HUES6 (cell line): ENCODE measurements around the gene KPNA2.
"Not testable (repeated sequence)": the region's sequence is repeated elsewhere in the genome, so short reads cannot be mapped to it uniquely, and the experiment has no call there.

Experiments used
- H3K27ac ChIP-seq: 2 replicates; pipeline ENCODE4 v1.7.0; 2013; ENCODE audit warnings: low read depth, mild to moderate bottlenecking, low read length, inconsistent platforms
- H3K27me3 ChIP-seq: 2 replicates; pipeline ENCODE4 v1.6.1; 2013; ENCODE audit warnings: low read length; ENCODE audit not compliant: control insufficient read depth, insufficient read depth
- H3K36me3 ChIP-seq: 2 replicates; pipeline ENCODE4 v1.6.1; 2013; ENCODE audit warnings: low read length; ENCODE audit not compliant: control insufficient read depth, insufficient read depth
- H3K4me1 ChIP-seq: 2 replicates; pipeline ENCODE4 v1.6.1; 2013; ENCODE audit warnings: low read length; ENCODE audit not compliant: control insufficient read depth, insufficient read depth
- H3K4me3 ChIP-seq: 2 replicates; pipeline ENCODE4 v1.5.1; 2013; ENCODE audit warnings: low read depth, low read length
- H3K9ac ChIP-seq: one replicate; pipeline ENCODE4 v1.6.1; 2013; ENCODE audit warnings: mild to moderate bottlenecking, low read length
- H3K9me3 ChIP-seq: 2 replicates; pipeline ENCODE4 v1.6.1; 2013; ENCODE audit warnings: low read depth, low read length; ENCODE audit not compliant: control insufficient read depth, insufficient read depth

KPNA2 gene

DNA sequence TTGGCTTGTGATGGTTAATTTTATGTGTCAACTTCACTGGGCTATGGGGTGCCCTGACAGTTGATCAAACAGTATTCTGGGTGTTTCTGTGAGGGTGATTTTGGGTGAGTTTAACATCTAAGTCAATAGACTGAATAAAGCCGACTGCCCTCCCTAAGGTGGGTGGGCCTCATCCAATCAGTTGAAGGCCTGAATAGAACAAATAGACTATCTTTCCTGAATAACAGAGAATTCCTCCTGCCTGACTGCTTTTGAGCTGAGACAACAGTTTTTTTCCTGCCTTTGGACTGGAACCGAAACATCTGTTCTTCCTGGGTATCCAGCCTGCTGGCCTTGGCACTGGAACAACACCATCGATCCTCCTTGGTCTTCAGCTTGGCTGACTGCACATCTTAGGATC, 33.0 kb downstream of the KPNA2 start:
- not testable (repeated sequence) for H3K9me3 ChIP-seq, H3K4me3 ChIP-seq

DNA sequence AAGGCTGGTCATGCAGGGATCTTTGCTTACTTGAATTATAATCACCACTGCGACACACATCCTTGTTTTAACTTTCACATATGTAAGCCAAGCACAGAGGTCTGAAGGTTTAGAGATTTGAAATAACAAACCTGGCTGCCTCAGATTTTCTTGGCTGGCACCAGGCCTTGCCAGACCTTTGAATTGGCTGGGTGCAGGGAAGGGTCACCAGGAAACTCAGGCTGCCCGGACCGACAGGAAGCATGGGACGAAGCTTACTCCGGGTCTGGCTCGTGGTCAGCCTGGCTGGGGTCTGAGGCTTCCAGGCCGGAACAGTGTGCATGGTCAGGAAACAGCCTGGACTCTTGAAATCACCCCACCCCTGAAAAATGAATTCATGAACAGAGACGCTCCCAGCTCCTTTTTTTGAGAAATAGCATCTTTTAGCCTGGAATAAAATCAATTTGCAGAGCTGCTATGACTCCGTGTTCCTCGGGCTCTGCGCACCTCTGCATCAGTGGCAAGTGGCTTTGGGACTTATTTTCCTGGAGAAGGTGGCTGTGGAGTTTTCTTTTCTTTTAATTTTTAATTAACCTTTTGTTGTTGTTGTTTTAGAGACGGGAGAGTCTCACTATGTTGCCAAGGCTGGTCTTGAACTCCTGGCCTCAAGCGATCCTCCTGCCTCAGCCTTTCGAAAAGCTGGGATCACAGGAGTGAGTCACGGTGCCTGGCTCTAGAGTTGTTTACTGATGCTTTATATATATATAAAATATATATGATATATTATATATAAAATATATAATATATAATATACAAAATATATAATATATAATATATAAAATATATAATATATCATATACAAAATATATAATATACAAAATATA, 35.3 kb downstream of the KPNA2 start:
- H3K9ac ChIP-seq, H3K4me1 ChIP-seq, H3K9me3 ChIP-seq, H3K4me3 ChIP-seq, H3K36me3 ChIP-seq, H3K27ac ChIP-seq, H3K27me3 ChIP-seq: not testable (repeated sequence)

More for the DNA sequence above, 33.0 kb downstream of the KPNA2 start:
- H3K9ac ChIP-seq, H3K27me3 ChIP-seq, H3K36me3 ChIP-seq, H3K4me1 ChIP-seq, H3K27ac ChIP-seq: not testable (repeated sequence)

DNA sequence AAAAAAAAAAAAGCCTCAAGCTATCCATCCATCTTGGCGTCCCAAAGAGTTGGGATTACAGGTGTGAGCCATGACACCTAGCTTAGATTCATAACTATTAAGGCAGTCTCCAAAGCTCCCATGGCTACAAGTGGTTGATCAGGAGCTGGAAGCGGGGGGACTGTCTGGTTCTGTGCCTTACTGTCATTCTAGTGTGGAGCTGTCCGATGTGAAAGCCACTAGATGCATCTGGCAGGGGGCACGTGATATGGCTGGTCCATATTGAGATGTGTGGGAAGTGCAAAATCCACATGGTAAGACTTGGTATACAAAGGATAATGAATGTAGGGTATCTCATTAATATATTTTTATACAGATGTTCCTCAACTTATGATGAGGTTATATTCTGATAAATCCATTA, 38.7 kb downstream of the KPNA2 start:
- Histone ChIP-seq H3K4me1 (no peaks in the 10 kb centered on the region), H3K9me3 (no peaks in the 10 kb centered on the region), H3K9ac (no peak overlapping the region), H3K36me3 (no peaks in the 10 kb centered on the region), H3K27me3 (no peaks in the 10 kb centered on the region), H3K4me3 (no peak overlapping the region), H3K27ac (no peak overlapping the region)

DNA sequence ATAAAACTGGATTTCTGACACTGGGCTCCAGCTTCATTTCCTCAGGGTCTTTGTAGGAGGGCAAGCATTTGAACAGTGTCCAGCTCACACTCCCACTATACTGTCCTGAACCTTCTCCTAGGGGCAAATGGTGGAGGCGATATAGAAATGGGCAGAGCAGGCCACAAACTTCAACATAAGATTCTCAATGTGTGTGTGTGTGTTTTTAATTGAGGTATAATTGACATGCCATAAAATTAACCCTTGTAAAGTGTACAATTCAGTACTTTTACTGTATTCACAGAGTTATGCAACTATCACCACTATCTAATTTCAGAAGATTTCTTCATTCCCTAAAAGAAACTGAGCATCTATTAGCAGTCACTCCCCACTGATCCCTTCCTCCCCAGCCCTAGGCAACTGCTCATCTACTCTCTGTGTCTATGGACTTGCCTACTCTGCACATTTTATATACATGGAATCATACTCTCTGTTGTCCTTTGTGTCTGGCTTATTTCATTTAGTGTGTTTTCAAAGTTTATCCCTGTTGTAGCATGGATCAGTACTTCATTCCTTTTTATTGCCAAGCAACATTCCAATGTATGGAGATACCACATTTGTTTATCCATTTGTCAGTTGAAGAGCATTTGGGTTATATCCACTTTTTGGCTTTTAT, 40.5 kb downstream of the KPNA2 start:
- not testable (repeated sequence) for H3K9ac ChIP-seq, H3K36me3 ChIP-seq, H3K9me3 ChIP-seq, H3K4me1 ChIP-seq, H3K27ac ChIP-seq, H3K4me3 ChIP-seq, H3K27me3 ChIP-seq

DNA sequence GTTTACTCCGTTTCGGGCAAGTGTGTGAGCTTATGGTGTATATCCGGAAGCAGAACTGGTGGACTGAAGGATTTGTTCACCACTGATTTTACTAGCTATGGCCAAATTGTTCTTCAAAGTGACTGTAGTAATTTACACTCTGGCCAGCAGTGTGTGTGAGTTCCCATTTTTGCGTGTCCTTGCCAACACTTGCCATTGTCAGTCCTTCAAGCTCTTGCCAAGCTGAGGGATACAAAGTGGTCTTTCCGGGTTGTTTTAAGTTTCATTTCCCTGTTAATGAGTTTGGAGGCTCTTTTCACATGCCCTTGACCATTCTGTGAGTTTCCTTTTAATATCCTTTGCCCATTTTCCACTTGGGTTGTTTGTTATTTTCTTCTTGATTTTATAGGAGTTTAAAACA, 42.0 kb downstream of the KPNA2 start:
- H3K36me3 ChIP-seq, H3K9me3 ChIP-seq, H3K4me3 ChIP-seq, H3K9ac ChIP-seq, H3K27me3 ChIP-seq, H3K4me1 ChIP-seq, H3K27ac ChIP-seq: not testable (repeated sequence)

DNA sequence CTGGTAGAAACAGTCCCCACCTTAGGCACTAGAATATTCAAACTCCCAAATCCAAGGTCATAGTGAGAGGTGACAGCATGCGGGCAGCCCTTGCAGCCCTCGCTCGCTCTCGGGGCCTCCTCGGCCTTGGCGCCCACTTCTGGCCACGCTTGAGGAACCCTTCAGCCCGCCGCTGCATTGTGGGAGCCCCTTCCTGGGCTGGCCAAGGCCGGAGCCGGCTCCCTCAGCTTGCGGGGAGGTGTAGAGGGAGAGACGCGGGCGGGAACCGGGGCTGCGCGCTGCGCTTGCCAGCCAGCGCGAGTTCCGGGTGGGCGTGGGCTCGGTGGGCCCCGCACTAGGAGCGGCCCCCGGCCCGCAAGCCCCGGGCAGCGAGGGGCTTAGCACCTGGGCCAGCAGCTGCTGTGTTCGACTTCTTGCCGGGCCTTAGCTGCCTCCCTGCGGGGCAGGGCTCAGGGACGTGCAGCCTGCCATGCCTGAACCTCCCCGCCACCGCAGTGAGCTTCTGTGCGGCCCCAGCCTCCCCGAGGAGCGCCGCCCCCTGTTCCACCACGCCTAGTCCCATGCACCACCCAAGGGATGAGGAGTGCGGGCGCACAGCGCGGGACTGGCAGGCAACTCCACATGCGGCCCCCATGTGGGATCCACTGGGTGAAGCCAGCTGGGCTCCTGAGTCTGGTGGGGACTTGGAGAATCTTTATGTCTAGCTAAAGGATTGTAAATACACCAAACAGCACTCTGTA, 45.0 kb downstream of the KPNA2 start:
- Histone ChIP-seq H3K9me3 (0 out of 2 replicates have a peak, but pooled peaks cover 2% of the 10 kb centered on the region), H3K4me3 (no peak overlapping the region), H3K9ac (no peak overlapping the region), H3K4me1 (peaks cover 2% of the 10 kb centered on the region), H3K27me3 (no peaks in the 10 kb centered on the region), H3K27ac (no peak overlapping the region), H3K36me3 (no peaks in the 10 kb centered on the region)

DNA sequence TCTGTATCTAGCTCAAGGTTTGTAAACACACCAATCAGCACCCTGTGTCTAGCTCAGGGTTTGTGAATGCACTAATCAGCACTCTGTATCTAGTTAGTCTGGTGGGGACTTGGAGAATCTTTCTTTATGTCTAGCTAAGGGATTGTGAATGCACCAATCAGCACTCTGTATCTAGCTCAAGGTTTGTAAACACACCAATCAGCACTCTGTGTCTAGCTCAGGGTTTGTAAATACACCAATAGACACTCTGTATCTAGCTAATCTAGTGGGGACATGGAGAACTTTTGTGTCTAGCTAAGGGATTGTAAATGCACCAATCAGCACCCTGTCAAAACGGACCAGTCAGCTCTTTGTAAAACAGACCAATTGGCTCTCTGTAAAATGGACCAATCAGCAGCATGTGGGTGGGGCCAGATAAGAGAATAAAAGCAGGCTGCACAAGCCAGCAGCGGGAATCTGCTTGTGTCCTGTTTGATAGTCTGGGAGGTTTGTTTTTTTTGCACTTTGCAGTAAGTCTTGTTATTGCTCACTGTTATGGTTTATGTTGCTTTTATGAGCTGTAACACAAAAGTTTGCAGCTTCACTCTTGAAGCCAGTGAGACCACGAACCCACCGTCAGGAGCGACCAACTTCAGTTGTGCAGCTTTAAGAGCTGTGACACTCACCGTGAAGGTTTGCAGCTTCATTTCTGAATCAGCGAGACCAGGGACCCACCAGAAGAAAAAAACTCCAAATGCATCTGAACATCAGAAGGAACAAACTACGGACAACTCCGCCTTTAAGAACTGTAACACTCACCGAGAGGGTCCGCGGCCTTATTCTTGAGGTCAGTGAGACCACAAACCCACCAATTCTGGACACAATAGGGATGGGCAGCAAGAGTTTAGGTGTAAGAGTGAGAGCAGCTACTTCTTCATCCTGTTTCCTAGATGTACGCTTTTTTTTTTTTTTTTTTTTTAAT, 46.0 kb downstream of the KPNA2 start:
- not testable (repeated sequence) for H3K9me3 ChIP-seq, H3K36me3 ChIP-seq, H3K4me1 ChIP-seq, H3K9ac ChIP-seq, H3K27me3 ChIP-seq, H3K27ac ChIP-seq, H3K4me3 ChIP-seq

DNA sequence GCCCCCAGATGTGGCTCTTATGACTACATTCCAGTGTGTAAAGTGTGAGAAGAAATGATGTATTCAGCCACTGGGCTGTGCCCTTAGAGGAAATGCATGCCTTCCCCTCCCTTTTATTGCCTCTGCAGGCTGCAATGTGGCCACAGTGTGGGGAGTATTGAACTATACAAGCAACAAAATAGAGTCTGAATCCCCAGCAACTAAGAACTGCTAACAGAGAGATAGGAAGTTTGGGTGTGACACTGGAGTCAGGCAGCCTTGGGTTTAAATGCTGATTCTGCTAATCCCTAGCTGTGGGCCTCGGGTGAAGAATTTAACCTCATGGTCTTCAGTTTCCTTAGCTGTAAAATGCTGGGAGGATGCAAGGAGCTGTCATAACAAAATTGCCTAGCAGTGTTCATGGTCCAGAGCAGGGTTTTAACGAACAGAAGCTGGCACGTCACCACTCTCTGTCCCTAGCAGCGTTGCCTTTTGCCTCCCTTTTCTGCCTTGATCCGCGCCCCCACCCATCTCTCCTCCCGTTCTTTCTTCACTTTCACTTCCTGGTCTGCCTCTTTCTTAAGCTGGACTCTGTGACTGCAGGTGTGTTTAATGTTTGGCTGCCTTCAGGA, 50.3 kb downstream of the KPNA2 start:
- Histone ChIP-seq H3K9ac (no peak overlapping the region), H3K4me3 (no peak overlapping the region), H3K4me1 (peaks cover 12% of the 10 kb centered on the region), H3K9me3 (0 out of 2 replicates have a peak, but pooled peaks cover 2% of the 10 kb centered on the region), H3K36me3 (no peaks in the 10 kb centered on the region), H3K27ac (no peak overlapping the region), H3K27me3 (no peaks in the 10 kb centered on the region)

DNA sequence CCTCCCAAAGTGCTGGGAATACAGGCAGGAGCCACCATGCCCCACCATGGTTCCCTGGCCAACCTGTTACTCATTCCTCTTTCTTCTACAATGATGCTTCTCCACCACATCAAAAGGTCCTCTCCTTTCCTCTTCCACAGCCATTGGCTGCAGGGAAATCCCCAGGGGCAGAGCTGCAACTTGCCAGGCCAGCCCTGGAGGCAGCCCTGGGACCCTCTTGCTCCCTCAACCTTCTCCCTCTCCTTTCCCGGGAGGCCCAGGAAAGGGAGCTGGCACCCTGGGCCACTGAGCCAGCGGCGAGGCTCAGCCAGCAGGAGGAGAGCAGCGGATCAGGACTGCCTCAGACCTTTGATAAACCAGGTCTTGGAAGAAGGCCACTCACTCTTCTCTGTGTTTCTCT, 51.1 kb downstream of the KPNA2 start:
- not testable (repeated sequence) for H3K4me3 ChIP-seq, H3K9ac ChIP-seq, H3K27ac ChIP-seq, H3K9me3 ChIP-seq, H3K36me3 ChIP-seq, H3K27me3 ChIP-seq
- H3K4me1 ChIP-seq: peaks cover 12% of the 10 kb centered on the region

DNA sequence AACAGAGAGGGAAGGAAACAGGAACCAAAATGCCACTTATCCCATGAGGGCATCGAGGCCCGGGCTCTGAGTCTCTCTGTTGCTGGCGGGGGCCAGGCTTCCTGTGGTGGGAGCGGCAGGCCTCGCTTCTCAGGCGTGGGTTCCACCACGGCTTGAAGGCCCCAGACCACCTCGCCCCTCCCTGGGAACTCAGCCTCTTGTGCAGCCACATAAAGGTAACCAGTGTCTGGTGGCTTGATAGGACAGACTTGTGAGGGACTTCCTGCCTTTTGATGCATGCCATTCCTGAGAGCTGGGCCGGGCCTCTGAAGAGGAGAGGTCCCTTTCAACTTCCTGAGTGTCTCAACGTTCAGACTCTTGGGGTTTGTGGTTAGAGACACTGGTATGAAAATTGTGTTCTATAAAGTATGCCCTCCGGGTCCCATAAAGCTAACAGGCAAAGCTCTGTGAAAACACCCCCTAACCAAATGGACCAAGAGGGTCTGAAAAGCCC, 51.6 kb downstream of the KPNA2 start:
- not testable (repeated sequence) for H3K27me3 ChIP-seq, H3K4me3 ChIP-seq, H3K27ac ChIP-seq, H3K9ac ChIP-seq, H3K36me3 ChIP-seq, H3K9me3 ChIP-seq
- peaks cover 12% of the 10 kb centered on the region for H3K4me1 ChIP-seq
